DOHH2 (cell line): ENCODE data around the gene ACSL1.

ENCODE experiments used
- H3F3A ChIP-seq: fragments of 200-600 bp; sonication (generic), shearing (Covaris generic); 2 replicates; pipeline ENCODE4 v1.6.0; 2016; ENCODE audit warnings: antibody characterized with exemption, mild to moderate bottlenecking; ENCODE audit not compliant: control insufficient read depth, insufficient read depth
- H3K27ac ChIP-seq: fragments of 200-600 bp; sonication (generic); 2 replicates; pipeline ENCODE4 v1.5.1; 2014; ENCODE audit warnings: low read depth, mild to moderate bottlenecking, low read length, moderate library complexity
- H3K27me3 ChIP-seq: fragments of 200-600 bp; sonication (generic); 2 replicates; pipeline ENCODE4 v1.6.1; 2014; ENCODE audit warnings: mild to moderate bottlenecking, low read length, mixed read lengths; ENCODE audit not compliant: control insufficient read depth
- H3K36me3 ChIP-seq: fragments of 200-600 bp; sonication (generic); 2 replicates; pipeline ENCODE4 v1.6.1; 2014; ENCODE audit warnings: mild to moderate bottlenecking, low read length, moderate library complexity, mixed read lengths; ENCODE audit not compliant: control insufficient read depth
- H3K4me1 ChIP-seq: fragments of 200-600 bp; sonication (generic); 2 replicates; pipeline ENCODE4 v1.6.1; 2014; ENCODE audit warnings: mild to moderate bottlenecking, low read length, mixed read lengths; ENCODE audit not compliant: control insufficient read depth
- H3K4me2 ChIP-seq: fragments of 200-600 bp; sonication (generic); 2 replicates; pipeline ENCODE4 v1.6.0; 2014; ENCODE audit warnings: mild to moderate bottlenecking, low read length, moderate library complexity
- H3K4me3 ChIP-seq: fragments of 200-600 bp; sonication (generic); 2 replicates; pipeline ENCODE4 v1.5.1; 2014; ENCODE audit warnings: mild to moderate bottlenecking, low read length, mixed read lengths
- H3K79me2 ChIP-seq: fragments of 200-600 bp; sonication (generic); 2 replicates; pipeline ENCODE4 v1.6.1; 2014; ENCODE audit warnings: mild to moderate bottlenecking, low read length, mixed read lengths; ENCODE audit not compliant: control insufficient read depth
- H3K9me2 ChIP-seq: fragments of 200-600 bp; sonication (generic); replicated peaks from 2 replicates; pipeline ENCODE4 v1.6.1; 2014; ENCODE audit warnings: mild to moderate bottlenecking, low read length, mixed read lengths; ENCODE audit not compliant: control insufficient read depth
- H3K9me3 ChIP-seq: fragments of 200-600 bp; sonication (generic); 2 replicates; pipeline ENCODE4 v1.6.1; 2014; ENCODE audit warnings: antibody characterized with exemption, low read length, mixed read lengths; ENCODE audit not compliant: control insufficient read depth, insufficient read depth
- H4K20me1 ChIP-seq: fragments of 200-600 bp; sonication (generic); 2 replicates; pipeline ENCODE4 v1.6.0; 2014; ENCODE audit warnings: low read depth, mild to moderate bottlenecking, antibody characterized with exemption, low read length, moderate library complexity; ENCODE audit not compliant: control insufficient read depth, insufficient read depth
- EZH2phosphoT487 ChIP-seq: fragments of 200-600 bp; sonication (generic); IDR thresholded peaks from 2 replicates; pipeline ENCODE4 v1.6.1; 2017; ENCODE audit warnings: borderline replicate concordance, mild to moderate bottlenecking, antibody characterized with exemption, low read length, moderate library complexity, mixed read lengths
- TF ChIP-seq, protein P1 (sequence below): fragments of 200-600 bp; sonication (generic); IDR thresholded peaks from one replicate; pipeline ENCODE4 v1.5.1; 2014; ENCODE audit warnings: antibody characterized with exemption, mild to moderate bottlenecking, low read depth, low read length; ENCODE audit not compliant: poor library complexity, severe bottlenecking

The ACSL1 gene

GRCh38 chr4:184763150-184763780 lies 62.5 kb downstream of the ACSL1 start:
- TF ChIP-seq, protein P1, sequence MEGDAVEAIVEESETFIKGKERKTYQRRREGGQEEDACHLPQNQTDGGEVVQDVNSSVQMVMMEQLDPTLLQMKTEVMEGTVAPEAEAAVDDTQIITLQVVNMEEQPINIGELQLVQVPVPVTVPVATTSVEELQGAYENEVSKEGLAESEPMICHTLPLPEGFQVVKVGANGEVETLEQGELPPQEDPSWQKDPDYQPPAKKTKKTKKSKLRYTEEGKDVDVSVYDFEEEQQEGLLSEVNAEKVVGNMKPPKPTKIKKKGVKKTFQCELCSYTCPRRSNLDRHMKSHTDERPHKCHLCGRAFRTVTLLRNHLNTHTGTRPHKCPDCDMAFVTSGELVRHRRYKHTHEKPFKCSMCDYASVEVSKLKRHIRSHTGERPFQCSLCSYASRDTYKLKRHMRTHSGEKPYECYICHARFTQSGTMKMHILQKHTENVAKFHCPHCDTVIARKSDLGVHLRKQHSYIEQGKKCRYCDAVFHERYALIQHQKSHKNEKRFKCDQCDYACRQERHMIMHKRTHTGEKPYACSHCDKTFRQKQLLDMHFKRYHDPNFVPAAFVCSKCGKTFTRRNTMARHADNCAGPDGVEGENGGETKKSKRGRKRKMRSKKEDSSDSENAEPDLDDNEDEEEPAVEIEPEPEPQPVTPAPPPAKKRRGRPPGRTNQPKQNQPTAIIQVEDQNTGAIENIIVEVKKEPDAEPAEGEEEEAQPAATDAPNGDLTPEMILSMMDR = no peak
- TF ChIP-seq EZH2phosphoT487 = no peak
- H3K4me2 ChIP-seq = no peak overlapping the region
- H3F3A ChIP-seq = no peaks in the 10 kb centered on the region
- H3K4me3 ChIP-seq = no peak overlapping the region
- no peaks in the 10 kb centered on the region for H3K27me3 ChIP-seq
- no peaks in the 10 kb centered on the region for H3K4me1 ChIP-seq
- no peak overlapping the region for H3K27ac ChIP-seq
- no peaks in the 10 kb centered on the region for H3K9me2 ChIP-seq
- no peaks in the 10 kb centered on the region for H3K79me2 ChIP-seq
- no peaks in the 10 kb centered on the region for H4K20me1 ChIP-seq
- no peaks in the 10 kb centered on the region for H3K9me3 ChIP-seq
- peaks cover 62% of the 10 kb centered on the region for H3K36me3 ChIP-seq

DNA sequence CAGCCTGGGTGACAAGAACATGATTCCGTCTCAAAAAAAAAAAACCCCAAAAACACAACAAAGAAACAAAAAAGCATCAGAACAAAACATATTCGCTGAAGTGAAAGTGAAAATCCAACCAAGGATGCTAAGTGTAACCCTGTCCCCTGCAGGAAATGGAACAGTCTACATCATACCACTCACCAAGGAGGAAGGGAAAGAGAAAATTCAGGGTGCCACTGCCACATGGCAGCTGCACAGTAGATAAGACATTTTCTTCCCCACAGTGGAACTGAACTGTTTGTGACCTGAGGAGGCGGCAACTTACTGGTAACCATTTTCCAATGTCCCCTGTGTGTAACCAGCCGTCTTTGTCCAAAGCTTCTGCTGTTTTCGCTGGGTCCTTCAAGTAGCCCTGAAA lies 63.7 kb downstream of the ACSL1 start:
- no peak for TF ChIP-seq EZH2phosphoT487
- TF ChIP-seq, protein P1 = no peak

DNA sequence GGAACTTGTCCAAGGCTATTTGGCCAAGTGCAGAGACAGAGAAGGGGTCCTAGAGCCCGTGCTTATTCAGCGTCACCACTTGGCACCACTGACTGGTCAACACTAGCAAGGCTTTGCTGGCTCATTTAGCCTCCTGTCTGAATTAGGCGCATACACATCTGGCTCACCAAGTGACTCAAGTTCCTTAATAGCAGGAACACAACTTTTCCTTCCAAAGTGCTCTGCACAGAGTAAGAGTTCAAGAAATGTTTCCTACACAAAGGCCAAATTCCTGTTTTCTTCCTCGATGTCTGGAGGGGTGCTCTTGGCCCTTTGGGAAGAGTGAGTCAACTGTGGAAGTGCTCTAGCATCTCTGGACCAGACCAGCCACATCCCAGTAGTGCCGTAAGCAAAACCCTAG lies 65.1 kb downstream of the ACSL1 start:
- no peaks in the 10 kb centered on the region for H3K9me3 ChIP-seq
- H3F3A ChIP-seq = no peaks in the 10 kb centered on the region
- no peaks in the 10 kb centered on the region for H3K27me3 ChIP-seq
- no peak overlapping the region for H3K27ac ChIP-seq
- TF ChIP-seq, protein P1 = no peak
- no peak for TF ChIP-seq EZH2phosphoT487
- no peaks in the 10 kb centered on the region for H4K20me1 ChIP-seq
- no peaks in the 10 kb centered on the region for H3K9me2 ChIP-seq
- H3K36me3 ChIP-seq = peaks cover 62% of the 10 kb centered on the region
- H3K4me3 ChIP-seq = no peak overlapping the region
- H3K4me2 ChIP-seq = no peak overlapping the region
- H3K79me2 ChIP-seq = no peaks in the 10 kb centered on the region
- H3K4me1 ChIP-seq = no peaks in the 10 kb centered on the region

More for the DNA sequence above, 63.7 kb downstream of the ACSL1 start:
- H3K27me3 ChIP-seq = no peaks in the 10 kb centered on the region
- no peaks in the 10 kb centered on the region for H3F3A ChIP-seq
- no peak overlapping the region for H3K4me2 ChIP-seq
- no peak overlapping the region for H3K4me3 ChIP-seq
- peaks cover 63% of the 10 kb centered on the region for H3K36me3 ChIP-seq
- no peaks in the 10 kb centered on the region for H3K9me3 ChIP-seq
- H3K4me1 ChIP-seq = no peaks in the 10 kb centered on the region
- no peaks in the 10 kb centered on the region for H3K79me2 ChIP-seq
- H3K9me2 ChIP-seq = no peaks in the 10 kb centered on the region
- H3K27ac ChIP-seq = no peak overlapping the region
- no peaks in the 10 kb centered on the region for H4K20me1 ChIP-seq
